HepG2 (cell line): ENCODE results near the gene MATK.

Source experiments
- GLI4 ChIP-seq: sonication (generic); formaldehyde crosslinking; IDR thresholded peaks from 2 replicates; pipeline ENCODE4 v1.5.1; 2020; ENCODE audit warnings: missing genetic modification reagents, mild to moderate bottlenecking, moderate library complexity, borderline replicate concordance
- NR1H2 ChIP-seq: sonication (generic); formaldehyde crosslinking; IDR thresholded peaks from 2 replicates; pipeline ENCODE4 v1.8.1; 2022; ENCODE audit warnings: low read depth, missing genetic modification reagents, borderline replicate concordance
- TIGD3 ChIP-seq: sonication (generic); formaldehyde crosslinking; IDR thresholded peaks from 2 replicates; pipeline ENCODE4 v1.5.1; 2020; ENCODE audit warnings: mild to moderate bottlenecking, missing genetic modification reagents, borderline replicate concordance

GRCh38 chr19:3738477-3739220 lies 47.5 kb downstream of the MATK start:
- TF ChIP-seq GLI4 (CRISPR knock-in tag) (no peak), TIGD3 (no peak), NR1H2 (CRISPR knock-in tag) (no peak)
